ENCODE measurements around the gene TELO2.

Gene TELO2

GRCh38 chr16:1537763-1538289 is 44.7 kb downstream of the TELO2 start:
- TF ChIP-seq CTCF (IDR thresholded peaks at IDR 0.05; ENCODE audit: insufficient read depth, low read length, missing control alignments): no peak
- POLR2A ChIA-PET: no interaction called here
- no peak overlapping the region for H3K4me3 ChIP-seq (ENCODE audit: low read depth, low read length)
- no peak for DNase-seq (ENCODE audit: low read depth, low spot score)
- CTCF ChIA-PET: no interaction called here

GRCh38 chr16:1538804-1539520 is 45.8 kb downstream of the TELO2 start:
- no peak overlapping the region for H3K4me3 ChIP-seq (ENCODE audit: low read depth, low read length)
- ChIA-PET POLR2A (no interaction called here), CTCF (interaction anchor here (0.9 kb wide), 1 partner anchor 44 kb away, joined by 4 read pairs; no protein-coding TSS in a partner anchor)
- DNase-seq (ENCODE audit: low read depth, low spot score): no peak
- TF ChIP-seq CTCF (IDR thresholded peaks at IDR 0.05; ENCODE audit: insufficient read depth, low read length, missing control alignments): no peak

GRCh38 chr16:1539720-1540555 is 46.8 kb downstream of the TELO2 start:
- TF ChIP-seq CTCF (IDR thresholded peaks at IDR 0.05; ENCODE audit: insufficient read depth, low read length, missing control alignments): no peak
- no peak overlapping the region for H3K4me3 ChIP-seq (ENCODE audit: low read depth, low read length)
- CTCF ChIA-PET: interaction anchor here (0.9 kb wide), 1 partner anchor 45 kb away, joined by 4 read pairs; no protein-coding TSS in a partner anchor
- POLR2A ChIA-PET: interaction anchor here (0.6 kb wide), 1 partner anchor 145 kb away, joined by 3 read pairs; no protein-coding TSS in a partner anchor
- DNase-seq (ENCODE audit: low read depth, low spot score): no peak

GRCh38 chr16:1540556-1540855 is 47.3 kb downstream of the TELO2 start:
- ChIA-PET POLR2A (no interaction called here), CTCF (no interaction called here)
- H3K4me3 ChIP-seq (ENCODE audit: low read depth, low read length): no peak overlapping the region
- DNase-seq (ENCODE audit: low read depth, low spot score): no peak
- no peak for TF ChIP-seq CTCF (IDR thresholded peaks at IDR 0.05; ENCODE audit: insufficient read depth, low read length, missing control alignments)

GRCh38 chr16:1541293-1542165 is 48.4 kb downstream of the TELO2 start:
- ChIA-PET POLR2A (no interaction called here), CTCF (no interaction called here)
- TF ChIP-seq CTCF (IDR thresholded peaks at IDR 0.05; ENCODE audit: insufficient read depth, low read length, missing control alignments): no peak
- H3K4me3 ChIP-seq (ENCODE audit: low read depth, low read length): no peak overlapping the region
- DNase-seq (ENCODE audit: low read depth, low spot score): no peak

Measured in AG04449 (cell line).